Endothelial cell of umbilical vein (primary cell): ENCODE measurements around the gene RAB3GAP1. TPM values are rescaled to one million over a fixed set of nuclear protein-coding genes. Genes with fewer than 3 reads are reported as not detected.

ENCODE experiments used
- BruUV-seq: library from RNA; stranded (reverse); fragments of 400-500 nt; replicated peaks from 2 replicates; lab custom pipeline; 2021; lab: Mats Ljungman, UMichigan
- CTCF ChIA-PET: fragments of 300-600, 350-600 bp; sonication (Branson Sonifier 250); formaldehyde crosslinking; loops from one replicate; lab custom pipeline; 2021; ENCODE audit warnings: antibody characterized with exemption, inconsistent platforms; lab: Charles Lee
- POLR2A ChIA-PET: fragments of 300-600, 350-600 bp; sonication (Branson Sonifier 250); formaldehyde crosslinking; loops from one replicate; lab custom pipeline; 2021; ENCODE audit warnings: antibody characterized with exemption, inconsistent platforms; lab: Charles Lee
- DNase-seq: peaks from one replicate; pipeline ENCODE4 v3.0.0-alpha.2; 2011; ENCODE audit warnings: low read depth, low spot score
- FAIRE-seq: peaks from 2 replicates; lab custom pipeline; 2011; peaks lifted over from hg19 to GRCh38; lab: Jason Lieb, UNC
- H2AFZ ChIP-seq: 2 replicates; pipeline ENCODE4 v1.6.0; 2012; ENCODE audit warnings: low read depth, low read length, control low read depth, inconsistent platforms
- H3K27ac ChIP-seq: 2 replicates; pipeline ENCODE4 v1.5.1; 2011; ENCODE audit warnings: low read depth, mild to moderate bottlenecking, control low read depth, low read length, moderate library complexity; ENCODE audit not compliant: insufficient read depth
- H3K27me3 ChIP-seq, 2 experiments: 2 replicates each; pipeline versions ENCODE4 v1.6.0 to v1.6.1; 2011; ENCODE audit warnings: low read length in 2 of 2, mixed read lengths in 1 of 2; ENCODE audit not compliant: control insufficient read depth in 2 of 2, insufficient read depth in 2 of 2
- H3K36me3 ChIP-seq, 2 experiments: 2 replicates in 1 of 2; 3 replicates in 1 of 2; pipeline ENCODE4 v1.5.1; 2011; ENCODE audit warnings: low read length in 2 of 2, mild to moderate bottlenecking in 1 of 2, moderate library complexity in 1 of 2; ENCODE audit not compliant: control insufficient read depth in 2 of 2, insufficient read depth in 2 of 2; ENCODE audit errors: extremely low read depth in 1 of 2
- H3K4me1 ChIP-seq: 3 replicates; pipeline ENCODE4 v1.5.1; 2011; ENCODE audit warnings: mild to moderate bottlenecking, low read length; ENCODE audit not compliant: control insufficient read depth, insufficient read depth; ENCODE audit errors: extremely low read depth
- H3K4me2 ChIP-seq: 2 replicates; pipeline ENCODE4 v1.6.1; 2011; ENCODE audit warnings: low read length, control low read depth, mixed read lengths; ENCODE audit not compliant: insufficient read depth
- H3K4me3 ChIP-seq, 3 experiments: fragments of 200-600 bp in 1 of 3; sonication (generic), shearing (Covaris generic) in 1 of 3; replicated peaks in 1 of 3; 2 replicates each; pipeline ENCODE4 v1.5.1; 2011 to 2016; ENCODE audit warnings: control low read depth in 3 of 3, low read length in 3 of 3, mild to moderate bottlenecking in 2 of 3, inconsistent platforms in 1 of 3, low read depth in 1 of 3, moderate library complexity in 1 of 3; ENCODE audit not compliant: insufficient read depth in 1 of 3
- H3K79me2 ChIP-seq: 2 replicates; pipeline ENCODE4 v1.6.0; 2012; ENCODE audit warnings: low read length, inconsistent platforms; ENCODE audit not compliant: control insufficient read depth, insufficient read depth
- H3K9ac ChIP-seq: replicated peaks from 2 replicates; pipeline ENCODE3; 2011; ENCODE audit warnings: low read length, control low read depth; ENCODE audit not compliant: insufficient read depth; ENCODE audit errors: extremely low read depth
- H3K9me1 ChIP-seq: replicated peaks from 3 replicates; pipeline ENCODE4 v1.6.0; 2011; ENCODE audit warnings: mild to moderate bottlenecking, low read length; ENCODE audit not compliant: control insufficient read depth, insufficient read depth; ENCODE audit errors: extremely low read depth
- H3K9me3 ChIP-seq: replicated peaks from 2 replicates; pipeline ENCODE4 v1.5.1; 2012; ENCODE audit warnings: low read length, inconsistent platforms; ENCODE audit not compliant: control insufficient read depth, insufficient read depth
- H4K20me1 ChIP-seq: replicated peaks from 2 replicates; pipeline ENCODE3; 2011; ENCODE audit warnings: mild to moderate bottlenecking, low read length; ENCODE audit not compliant: control insufficient read depth, insufficient read depth; ENCODE audit errors: extremely low read depth
- CTCF ChIP-seq, 2 donors: IDR thresholded peaks; 1 replicate in 1 of 2; 2 replicates in 1 of 2; pipeline ENCODE4 v1.5.1; 2011; ENCODE audit warnings: low read length in 2 of 2, mild to moderate bottlenecking in 2 of 2, moderate library complexity in 2 of 2, control low read depth in 1 of 2, inconsistent platforms in 1 of 2, low read depth in 1 of 2; ENCODE audit not compliant: insufficient read depth in 1 of 2; ENCODE audit errors: extremely low read depth in 1 of 2
- EZH2 ChIP-seq: IDR thresholded peaks from 2 replicates; pipeline ENCODE4 v1.6.1; 2012; ENCODE audit warnings: borderline replicate concordance, low read depth, mild to moderate bottlenecking, moderate library complexity, low read length, inconsistent platforms; ENCODE audit not compliant: severe bottlenecking
- FOS ChIP-seq: IDR thresholded peaks from 2 replicates; pipeline ENCODE4 v1.6.1; 2011; ENCODE audit warnings: mild to moderate bottlenecking, low read length, moderate library complexity, borderline replicate concordance; ENCODE audit not compliant: insufficient read depth
- GATA2 ChIP-seq: IDR thresholded peaks from 2 replicates; pipeline ENCODE4 v1.7.0; 2011; ENCODE audit warnings: low read depth, mild to moderate bottlenecking, moderate library complexity, mixed read lengths, low read length; ENCODE audit not compliant: insufficient read length, insufficient read depth
- JUN ChIP-seq: IDR thresholded peaks from 2 replicates; pipeline ENCODE4 v1.6.1; 2011; ENCODE audit warnings: borderline replicate concordance, low read depth; ENCODE audit not compliant: insufficient read length, insufficient read depth
- MAX ChIP-seq: IDR thresholded peaks from 2 replicates; pipeline ENCODE4 v1.6.1; 2011; ENCODE audit not compliant: insufficient read depth, insufficient read length
- MYC ChIP-seq: IDR thresholded peaks from one replicate; pipeline ENCODE4 v1.6.1; 2011; ENCODE audit warnings: mild to moderate bottlenecking, low read depth, low read length
- POLR2A ChIP-seq: IDR thresholded peaks from 2 replicates; pipeline ENCODE4 v1.6.1; 2012; ENCODE audit warnings: low read depth, mild to moderate bottlenecking, control low read depth, low read length
- POLR2AphosphoS5 ChIP-seq: IDR thresholded peaks from 2 replicates; pipeline ENCODE4 v1.6.1; 2012; ENCODE audit warnings: low read depth, mild to moderate bottlenecking, control low read depth, low read length, moderate library complexity; ENCODE audit not compliant: insufficient read depth
- dilution Hi-C: fragments of 300-500 bp; cut with MboI; formaldehyde crosslinking; loops from one replicate; pipeline ENCODE4 v1.15.0; 2019; ENCODE audit warnings: low sequenced_read_pairs; ENCODE audit not compliant: extremely low pct_ligation_motif_present
- intact Hi-C: fragments of 100-400 bp; cut with micrococcal nuclease; formaldehyde crosslinking; loops from one replicate; pipeline ENCODE4 v1.10.0; 2022
- polyA plus RNA-seq, 4 experiments: library from polyadenylated mRNA; depleted of rRNA in 3 of 4; stranded (reverse) in 3 of 4; unstranded in 1 of 4; fragments of >200 nt; gene quantifications; 2 replicates each; pipeline versions ENCODE4 v1.2.1 to v1.2.3, GENCODE V29; 2011 to 2012; ENCODE audit warnings: missing spikeins in 1 of 4
- total RNA-seq: library from RNA; stranded (reverse); gene quantifications from 2 replicates; pipeline ENCODE4 v1.2.3, GENCODE V29; 2021

Gene RAB3GAP1
- total and polyA plus RNA-seq, 2 donors (not counting 3 experiments of a cell fraction or from before 2014, with no cell fraction given), result 14.9 to 39.5 TPM

- H3K9me3 ChIP-seq, result no peaks in the 10 kb centered on the region
- intact Hi-C loops, result loop anchor here (5.0 kb wide), 1 partner anchor 192 kb away; no protein-coding TSS in a partner anchor
- H3K36me3 ChIP-seq, result no peaks in the 10 kb centered on the region
- no peak overlapping the region for H3K9ac ChIP-seq
- H3K4me3 ChIP-seq, result no peak overlapping the region
- dilution Hi-C loops, result no loop called here
- no peak overlapping the region for H3K4me2 ChIP-seq
- no peak overlapping the region for H2AFZ ChIP-seq
- no peaks in the 10 kb centered on the region for H3K9me1 ChIP-seq
- H4K20me1 ChIP-seq, result no peaks in the 10 kb centered on the region
- DNase-seq (no peak), FAIRE-seq (no peak)
- POLR2A ChIA-PET, result no interaction called here
- TF ChIP-seq POLR2A, result no peak
- TF ChIP-seq MYC, result no peak
- no peak for TF ChIP-seq FOS
- TF ChIP-seq JUN, result no peak
- TF ChIP-seq MAX, result no peak
- no peak for TF ChIP-seq CTCF (IDR thresholded peaks at IDR 0.05; ENCODE audit: extremely low read depth in 1 of 2, insufficient read depth in 1 of 2, low read depth in 1 of 2, low read length in 2 of 2)
- TF ChIP-seq POLR2AphosphoS5, result no peak
- TF ChIP-seq GATA2, result no peak
- no peak for TF ChIP-seq EZH2
- peaks cover 3% of the 10 kb centered on the region in 2 experiments for H3K27me3 ChIP-seq
- peaks cover 29% of the 10 kb centered on the region for H3K79me2 ChIP-seq
- no peak overlapping the region for H3K27ac ChIP-seq
- CTCF ChIA-PET, result interaction anchor here (0.9 to 1.4 kb wide), 2 partner anchors 22 to 104 kb away, joined by 3 read pairs; no protein-coding TSS in a partner anchor
- BruUV-seq, result no TSS peak
- H3K4me1 ChIP-seq, result peaks cover 23% of the 10 kb centered on the region
Measured at GRCh38 chr2:135050132-135050531, 2.0 kb upstream of the RAB3GAP1 start.
